GM21381 (cell line): ENCODE measurements around the gene LZTR1.

Source experiments
- ATAC-seq: cut with Tn5 transposase; IDR thresholded peaks from one replicate; pipeline ENCODE4 v1.9.1; 2021; ENCODE audit warnings: mild to moderate bottlenecking, moderate library complexity; ENCODE audit not compliant: unreplicated experiment

LZTR1 gene

DNA sequence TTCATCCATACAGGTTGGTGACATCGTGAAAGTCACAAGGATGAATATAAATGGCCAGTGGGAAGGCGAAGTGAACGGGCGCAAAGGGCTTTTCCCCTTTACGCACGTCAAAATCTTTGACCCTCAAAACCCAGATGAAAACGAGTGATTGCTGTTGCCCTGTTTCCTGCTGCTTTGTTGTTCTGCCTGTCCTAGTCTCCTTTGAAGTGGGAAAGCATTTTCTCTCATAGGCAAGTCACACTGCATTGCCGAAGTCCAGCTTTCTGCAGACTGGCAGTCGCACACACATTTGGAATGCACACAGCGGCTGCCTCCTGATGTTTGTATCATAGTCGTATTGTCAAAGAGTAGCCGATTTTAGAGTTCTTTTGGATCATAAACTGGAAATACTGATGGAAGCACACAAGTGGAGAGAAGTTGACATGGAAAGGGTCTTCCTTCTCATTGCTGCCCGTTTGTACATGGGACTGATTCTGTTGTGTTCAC lies 32.4 kb upstream of the LZTR1 start:
- no peak for ATAC-seq

DNA sequence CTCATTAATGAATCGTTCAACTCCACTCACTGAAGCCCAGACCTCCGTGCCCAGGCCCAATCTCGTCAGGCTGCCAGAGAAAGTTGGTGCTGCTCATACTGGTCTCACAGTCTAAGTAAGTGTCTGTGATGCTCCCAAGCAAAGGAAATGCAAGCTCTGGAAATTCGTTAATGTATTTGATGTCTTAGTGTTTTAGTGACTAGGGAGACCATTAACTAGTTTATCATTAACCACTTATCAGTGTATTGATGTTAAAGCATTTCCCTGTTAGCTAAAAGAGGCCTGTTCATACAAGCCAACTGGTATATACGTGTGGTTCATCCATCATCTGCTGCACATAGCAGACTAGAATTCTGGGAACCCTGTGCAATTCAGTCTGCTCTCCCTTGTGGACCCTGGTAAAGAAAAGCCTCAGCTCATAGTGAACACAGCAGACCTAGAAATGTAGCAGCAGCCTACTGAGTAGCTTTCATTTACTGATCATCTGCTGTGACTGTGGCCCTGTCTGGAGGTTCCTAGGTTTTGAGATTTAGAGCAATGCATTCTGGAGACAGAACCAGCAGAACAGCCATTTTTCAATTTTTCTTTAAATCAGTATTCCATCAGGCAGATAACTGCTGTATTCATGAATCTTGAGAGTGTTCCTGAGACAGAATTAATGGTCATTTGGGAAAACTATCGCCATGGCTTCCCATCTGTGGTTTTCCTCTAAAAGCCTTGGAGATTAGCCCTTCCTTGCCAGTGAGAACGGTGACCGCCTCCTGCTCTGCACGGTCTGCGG lies 30.8 kb upstream of the LZTR1 start:
- ATAC-seq: no peak

DNA sequence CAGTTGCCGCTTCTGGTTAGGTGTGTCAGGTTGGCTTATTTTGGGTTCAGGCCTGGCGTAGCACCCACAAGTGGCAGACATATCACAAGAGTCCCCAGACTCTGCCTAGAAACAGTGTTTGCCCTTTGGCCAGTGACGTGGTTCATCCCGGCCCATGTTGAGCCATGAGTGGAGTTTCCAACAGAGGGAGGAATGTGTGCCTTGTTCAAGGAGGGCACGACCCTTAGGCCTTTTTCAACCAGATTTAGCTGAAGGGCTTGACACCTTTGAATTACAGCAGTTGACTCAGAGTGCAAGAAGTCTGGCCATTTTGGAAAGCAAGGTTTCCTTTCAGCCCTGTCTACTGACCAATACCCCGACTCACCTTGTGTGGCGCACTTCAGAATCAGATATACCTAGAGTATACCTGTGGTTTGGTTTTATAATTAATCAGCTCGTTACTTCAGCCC lies 30.1 kb upstream of the LZTR1 start:
- ATAC-seq: no peak

DNA sequence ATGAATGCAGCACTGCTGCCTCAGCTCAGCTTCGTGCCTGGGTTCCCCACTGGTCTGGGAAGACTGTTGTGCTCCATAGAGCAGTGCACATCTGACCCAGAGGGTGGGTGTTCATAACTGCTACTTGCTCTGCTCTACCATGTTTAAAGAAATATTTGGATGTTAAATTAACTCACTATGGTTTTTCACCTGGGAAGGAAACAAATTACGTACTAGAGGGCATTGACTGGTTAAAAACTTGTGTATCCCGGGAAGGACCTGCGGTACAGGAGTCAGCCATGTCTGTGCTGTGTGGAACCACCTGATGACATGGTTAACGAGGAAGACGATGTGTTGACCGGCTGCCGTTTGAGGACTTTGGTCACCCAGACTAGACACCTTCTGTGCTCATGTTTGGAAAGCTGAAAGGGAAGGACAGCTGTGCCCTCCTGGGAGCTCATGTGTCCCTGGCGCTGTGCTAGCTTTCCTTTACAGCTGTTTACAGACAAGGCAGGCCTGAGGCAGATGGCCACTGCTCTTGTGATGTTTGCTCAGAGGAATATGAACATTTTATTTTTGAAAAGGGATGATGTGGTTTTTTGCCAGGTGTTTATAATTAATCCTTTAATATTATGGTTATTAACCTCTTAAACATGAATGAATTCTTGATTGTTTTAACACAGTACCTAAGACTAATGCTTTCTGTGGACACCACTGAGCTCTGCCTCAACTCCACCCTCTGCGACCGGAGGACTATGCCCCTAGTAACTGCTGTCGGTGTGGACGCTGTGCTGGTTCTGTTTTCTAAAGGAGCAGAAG lies 29.4 kb upstream of the LZTR1 start:
- no peak for ATAC-seq

DNA sequence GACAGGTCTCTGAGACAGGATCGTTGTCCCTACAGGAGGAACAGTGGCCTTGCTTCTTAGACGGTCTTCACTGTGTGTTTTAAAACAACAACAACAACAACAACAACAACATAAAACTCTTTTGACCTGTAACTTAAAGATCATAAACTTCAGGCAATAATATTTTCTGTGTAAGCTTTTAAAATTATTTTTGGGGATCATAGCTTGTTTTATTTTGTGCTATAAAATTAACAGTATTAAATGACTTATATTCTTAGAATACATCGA lies 28.8 kb upstream of the LZTR1 start:
- ATAC-seq: no peak

DNA sequence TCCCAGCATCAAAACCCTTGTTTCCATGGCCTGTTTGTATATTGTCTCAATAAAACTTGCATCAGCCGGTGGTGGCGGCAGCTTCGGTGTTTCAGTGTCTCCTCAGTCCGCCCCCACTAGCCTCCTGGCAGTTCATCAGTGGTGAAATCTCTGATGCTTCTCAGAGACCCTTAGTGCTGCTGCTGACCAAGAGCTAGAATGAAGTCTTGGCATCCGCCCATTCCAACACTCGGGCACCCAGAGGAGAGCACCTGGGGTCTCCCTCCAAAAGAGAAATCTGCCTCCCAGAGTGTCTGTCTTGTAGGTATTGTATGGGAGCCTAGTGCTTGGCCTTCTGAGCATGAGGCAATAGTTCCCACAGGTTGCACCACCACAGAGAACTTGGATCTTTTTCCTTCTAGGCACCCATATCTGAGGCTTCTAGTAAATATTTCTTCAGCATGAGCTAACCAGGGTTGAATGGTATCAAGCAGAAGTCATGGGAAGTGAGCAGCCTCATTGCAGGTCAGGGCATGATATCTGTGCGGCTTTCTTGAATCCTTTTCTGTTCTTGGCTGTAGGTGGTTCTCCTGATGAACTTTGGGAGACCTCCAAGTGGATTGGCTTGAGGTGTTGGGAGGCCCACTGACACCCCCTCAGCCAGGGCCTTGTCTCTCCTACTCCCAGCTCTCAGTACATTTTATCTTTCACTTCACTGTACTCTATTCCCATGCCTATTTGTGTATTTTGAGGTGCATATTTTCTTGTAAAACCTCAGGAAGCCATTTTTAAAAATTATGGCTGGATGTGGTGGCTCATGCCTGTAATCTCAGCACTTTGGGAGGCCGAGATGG lies 28.2 kb upstream of the LZTR1 start:
- no peak for ATAC-seq

DNA sequence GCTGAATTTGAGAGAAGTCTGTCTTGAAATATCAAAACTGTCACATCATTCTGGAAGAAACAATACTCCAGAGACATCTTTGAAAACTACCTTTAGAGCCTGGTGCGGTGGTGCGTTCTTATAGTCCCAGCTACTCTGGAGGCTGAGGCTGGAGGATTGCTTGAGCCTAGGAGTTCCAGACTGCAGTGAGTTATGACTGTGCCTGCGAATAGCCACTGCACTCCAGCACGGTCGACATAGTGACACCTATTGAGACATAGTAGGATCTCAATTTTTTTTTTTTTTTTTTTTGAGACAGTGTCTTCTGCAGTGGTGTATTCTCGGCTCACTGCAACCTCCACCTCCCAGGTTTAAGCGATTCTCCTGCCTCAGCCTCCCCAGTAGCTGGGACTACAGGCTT lies 26.5 kb upstream of the LZTR1 start:
- ATAC-seq: no peak

DNA sequence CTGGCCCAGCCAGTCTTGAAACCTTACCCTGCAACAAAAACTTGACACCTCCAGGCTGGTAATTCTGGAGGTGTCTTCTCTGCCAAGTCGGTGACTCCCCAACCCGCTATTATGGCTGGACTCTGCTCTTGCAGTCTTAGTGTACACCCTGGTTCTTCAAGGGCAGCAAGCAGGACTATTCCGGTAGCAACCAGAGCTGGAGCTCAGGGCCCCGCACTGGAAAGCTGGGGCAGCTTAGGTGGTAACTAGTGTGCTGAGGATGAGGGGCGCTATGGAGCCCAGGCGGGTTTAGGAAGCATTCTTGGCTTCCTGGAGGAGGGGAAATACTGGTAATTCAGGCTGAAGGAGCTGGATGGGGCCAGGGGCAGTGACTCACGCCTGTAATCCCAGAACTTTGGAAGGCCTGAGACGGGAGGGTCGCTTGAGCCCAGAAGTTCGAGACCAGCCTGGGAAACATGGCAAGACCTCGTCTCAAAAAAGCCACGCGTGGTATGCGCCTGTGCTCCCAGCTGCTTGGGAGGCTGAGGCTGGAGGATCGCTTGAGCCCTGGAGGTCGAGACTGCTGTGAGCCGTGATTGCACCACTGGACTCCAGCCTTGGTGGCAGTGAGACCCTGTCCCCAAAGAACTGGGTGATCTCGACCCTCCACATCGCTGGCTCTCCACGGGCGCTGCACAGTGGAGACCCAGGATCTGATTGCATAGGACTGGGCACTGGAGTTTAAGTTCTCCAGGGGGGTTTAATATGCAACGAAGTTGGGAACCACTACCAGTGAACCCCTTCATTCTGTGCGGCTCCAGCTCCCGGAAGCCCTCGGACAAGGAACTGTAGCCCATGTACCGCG lies 25.6 kb upstream of the LZTR1 start:
- no peak for ATAC-seq

DNA sequence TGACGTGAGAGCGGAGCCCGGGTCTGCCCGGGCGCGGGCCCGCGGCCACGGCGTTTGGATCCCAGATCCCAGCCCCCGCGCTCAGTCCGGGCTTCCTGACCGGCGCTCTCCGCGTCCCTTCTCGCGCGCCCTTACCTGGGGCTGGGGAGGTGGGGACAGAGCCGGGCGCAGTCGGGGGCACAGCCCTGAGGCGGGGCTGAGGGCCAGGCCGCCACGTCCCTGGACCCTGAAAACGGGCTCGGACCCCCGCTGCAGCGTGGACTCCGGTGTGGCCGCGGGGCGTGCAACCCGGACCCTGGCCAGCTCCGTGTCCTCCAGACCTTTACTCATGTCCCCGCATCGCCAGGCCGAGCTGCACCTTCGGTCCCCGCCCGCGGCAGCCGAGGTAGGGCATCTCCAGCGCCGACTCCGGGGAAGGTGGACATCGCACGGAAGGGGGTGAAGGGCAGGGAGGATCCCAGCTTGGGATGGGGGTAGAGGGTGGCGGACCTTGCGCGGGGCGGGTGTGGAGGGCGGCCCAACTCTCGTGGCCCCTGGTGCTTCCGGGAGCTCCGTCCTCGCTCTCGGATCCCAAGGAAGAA lies 24.9 kb upstream of the LZTR1 start:
- no peak for ATAC-seq

DNA sequence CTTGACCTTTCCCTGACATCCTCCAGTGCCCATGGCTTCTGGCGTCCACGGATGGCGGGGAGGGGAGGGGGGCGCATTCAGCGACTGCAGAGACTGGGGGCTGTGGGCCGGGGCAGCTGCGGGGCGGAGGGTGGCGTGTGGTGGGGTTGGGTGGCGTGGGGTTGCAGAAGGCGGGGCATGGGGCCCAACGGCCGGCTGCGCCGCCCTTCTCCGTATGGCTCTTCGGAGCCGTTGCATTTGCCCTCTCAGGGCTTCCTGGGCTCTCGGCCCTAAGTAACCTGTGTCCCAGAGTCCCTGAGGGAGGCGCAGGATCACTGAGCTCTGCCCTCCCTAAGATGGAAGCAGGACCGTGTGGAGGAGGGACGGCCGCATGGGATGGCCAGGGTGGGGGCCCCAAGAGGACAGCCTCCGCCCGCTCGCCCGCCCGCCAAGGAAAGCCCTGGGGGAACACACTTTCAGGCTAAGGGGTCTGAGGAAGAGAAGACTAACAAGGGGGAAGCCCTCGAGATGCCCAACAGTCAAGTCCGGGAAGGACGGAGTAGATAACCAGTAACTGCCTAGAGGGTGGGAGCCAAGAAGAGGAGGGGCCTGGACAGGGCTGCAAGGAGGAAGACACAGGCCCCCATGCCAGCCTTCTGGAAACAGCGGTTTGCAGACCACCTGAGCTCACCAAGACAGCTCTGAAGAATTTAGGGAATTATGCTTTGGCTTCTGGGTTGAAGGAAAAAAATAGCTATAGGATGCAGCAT lies 24.2 kb upstream of the LZTR1 start:
- ATAC-seq: no peak

DNA sequence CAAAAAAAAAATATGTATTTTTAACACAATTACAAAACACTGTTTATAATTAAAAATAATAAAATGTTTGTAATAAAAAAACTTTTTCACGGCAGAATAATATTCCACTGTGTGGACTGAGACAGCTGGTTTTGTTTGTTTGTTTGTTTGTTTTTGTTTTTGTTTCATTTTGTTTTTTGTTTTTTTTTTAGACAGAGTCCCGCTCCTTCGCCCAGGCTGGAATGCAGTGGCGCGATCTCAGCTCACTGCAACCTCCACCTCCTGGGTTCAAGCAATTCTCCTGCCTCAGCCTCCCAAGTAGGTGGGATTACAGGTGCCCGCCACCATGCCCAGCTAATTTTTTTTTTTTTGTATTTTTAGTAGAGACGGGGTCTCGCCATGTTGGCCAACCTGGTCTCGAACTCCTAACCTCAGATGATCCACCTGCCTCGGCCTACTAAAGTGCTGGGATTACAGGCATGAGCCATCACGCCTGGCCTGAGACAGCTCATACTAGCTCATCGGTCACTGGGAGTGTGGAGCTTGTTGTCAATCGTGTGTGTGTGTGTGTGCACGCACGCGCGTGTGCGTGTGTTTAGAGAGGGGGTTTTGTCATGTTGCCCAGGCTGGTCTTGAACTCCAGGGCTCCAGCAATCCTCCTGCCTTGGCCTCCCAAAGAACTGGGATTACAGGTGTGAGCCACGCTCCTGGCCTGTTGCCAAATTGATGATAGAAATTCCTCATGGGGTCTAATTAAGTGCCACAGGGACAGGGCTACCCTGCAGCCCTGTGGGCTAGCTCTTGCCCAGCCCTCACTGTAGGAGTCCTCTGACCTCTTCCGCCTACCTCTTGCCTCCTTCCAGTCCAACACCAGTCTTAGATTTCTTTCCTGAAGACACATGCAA lies 22.3 kb upstream of the LZTR1 start:
- ATAC-seq: no peak

DNA sequence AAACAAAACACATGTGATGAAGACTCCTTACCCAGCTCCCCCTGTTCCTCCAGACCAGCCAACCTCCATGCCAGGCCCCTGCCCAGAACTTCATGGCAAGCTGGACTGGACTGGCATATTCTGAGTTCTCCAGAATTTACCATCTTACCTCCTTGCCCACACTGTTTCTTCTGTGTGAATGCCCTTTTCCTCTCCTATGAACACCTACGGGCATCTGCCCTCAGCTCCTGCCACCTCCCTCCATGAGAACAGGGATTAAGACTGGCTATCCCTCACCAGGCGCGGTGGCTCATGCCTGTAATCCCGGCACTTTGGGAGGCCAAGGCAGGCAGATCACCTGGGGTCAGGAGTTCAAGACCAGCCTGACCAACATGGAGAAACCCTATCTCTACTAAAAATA lies 21.5 kb upstream of the LZTR1 start:
- no peak for ATAC-seq

DNA sequence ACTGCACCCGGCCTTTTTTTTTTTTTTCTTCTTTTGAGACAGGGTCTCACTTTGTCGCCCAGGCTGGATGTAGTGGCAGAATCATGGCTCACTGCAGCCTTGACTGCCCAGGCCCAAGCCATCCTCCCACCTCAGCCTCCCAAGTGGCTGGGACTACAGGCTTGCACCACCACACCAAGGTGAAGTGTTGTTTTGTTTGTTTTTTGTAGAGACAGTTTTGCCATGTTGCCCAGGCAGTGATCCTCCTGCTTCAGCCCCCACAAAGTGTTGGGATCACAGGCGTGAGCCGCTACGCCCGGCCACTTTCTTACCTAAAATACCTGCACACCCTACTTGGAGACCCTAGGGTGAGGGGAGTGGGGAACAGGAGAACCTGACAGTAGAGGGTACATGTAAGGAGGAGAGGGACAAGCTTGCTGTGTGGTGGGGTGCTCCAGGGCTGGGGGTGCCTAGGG lies 19.6 kb upstream of the LZTR1 start:
- ATAC-seq: no peak

DNA sequence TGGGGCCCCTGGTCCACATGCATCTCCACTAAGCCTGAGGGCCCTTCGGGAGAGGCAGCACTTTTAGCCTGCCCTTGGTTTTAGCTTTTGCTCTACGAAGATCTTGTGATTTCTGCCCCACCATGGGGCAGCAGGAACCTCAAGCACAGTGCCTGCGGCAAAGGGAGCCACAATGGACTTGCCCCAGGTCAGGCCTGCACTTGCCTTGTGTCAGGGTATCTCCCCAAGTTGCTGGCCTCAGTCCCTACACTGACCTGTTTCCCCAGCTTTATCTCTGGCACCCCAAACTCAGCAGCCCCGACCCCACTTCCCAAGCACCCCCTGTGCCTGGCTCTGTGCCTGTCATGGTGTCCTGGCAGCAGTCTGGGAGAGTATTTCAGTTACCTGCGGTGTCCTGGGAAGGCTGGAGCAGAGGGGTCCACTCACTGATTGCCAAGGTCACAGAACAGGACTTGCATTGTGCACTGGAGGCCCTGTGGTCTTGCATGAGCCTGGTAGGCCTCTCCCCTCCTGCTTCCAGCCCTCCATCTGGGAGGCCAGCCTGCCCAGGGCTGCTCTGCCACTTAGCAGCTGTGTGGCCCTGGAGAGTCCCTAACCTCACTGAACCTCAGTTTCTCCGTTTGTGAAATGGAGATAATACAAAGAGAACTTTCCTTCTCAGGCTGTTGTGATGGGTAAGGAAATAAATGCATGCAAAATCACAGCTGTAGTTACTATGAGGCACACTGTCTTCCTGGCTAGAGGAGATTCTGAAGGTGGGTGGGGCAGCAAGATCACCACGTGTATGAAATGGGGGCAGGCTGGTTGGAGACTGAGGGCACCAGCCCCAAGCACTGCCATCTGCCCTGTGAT lies 18.7 kb upstream of the LZTR1 start:
- ATAC-seq: no peak

DNA sequence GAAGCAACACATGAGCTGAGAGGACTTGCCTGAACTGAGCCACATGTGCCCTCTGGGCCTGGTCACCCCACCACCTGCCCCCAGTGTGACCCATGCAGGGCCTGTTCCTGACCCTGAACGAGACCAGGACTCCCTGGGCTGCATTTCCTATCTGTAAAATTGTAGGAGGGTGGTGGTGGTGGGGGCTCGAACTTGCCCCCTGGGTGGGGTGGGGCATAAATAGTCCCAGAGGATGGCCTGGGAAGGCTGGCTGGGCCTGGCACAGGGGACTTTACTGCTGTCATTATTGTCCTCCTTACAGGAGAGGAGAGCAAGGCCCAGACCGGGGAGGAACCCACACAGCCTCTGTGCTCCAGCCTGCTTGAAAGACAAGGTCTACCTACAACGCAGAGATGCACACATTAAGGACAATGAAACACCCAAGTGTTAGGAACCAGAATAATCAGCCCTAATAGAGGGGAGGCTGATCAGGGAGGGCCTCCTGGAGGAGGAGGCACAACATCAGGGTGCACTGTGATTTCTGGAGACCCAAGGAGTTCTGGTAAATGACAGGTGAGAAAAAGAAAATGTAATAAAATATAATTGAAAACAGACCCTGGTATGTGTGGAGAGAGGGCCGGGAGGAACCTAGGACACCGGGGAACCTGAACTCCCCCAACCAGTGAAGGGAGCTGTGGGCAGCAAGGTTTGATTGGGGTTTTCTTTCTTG lies 17.9 kb upstream of the LZTR1 start:
- ATAC-seq: no peak

DNA sequence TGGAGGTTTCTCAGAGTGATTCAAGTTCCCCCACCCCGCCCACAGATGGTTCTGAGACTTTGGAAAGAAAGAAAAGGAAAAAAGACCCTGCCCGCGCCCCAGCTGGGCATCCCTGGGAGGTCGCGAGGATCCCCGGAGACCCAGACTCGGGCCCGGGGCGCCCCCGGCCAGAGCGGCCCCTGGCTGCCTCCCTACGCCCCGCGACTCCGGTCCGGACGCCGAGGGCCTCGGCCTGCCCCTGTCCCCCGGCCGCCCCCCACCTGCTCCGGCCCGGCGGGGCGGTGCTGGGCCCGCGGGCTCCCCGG lies 17.3 kb upstream of the LZTR1 start:
- ATAC-seq: no peak
